Measurements from ENCODE around the gene EEF1AKMT2.

EEF1AKMT2 gene

GRCh38 chr10:124710266-124710881 lies 81.3 kb downstream of the EEF1AKMT2 start:
- H3K27ac ChIP-seq = no peak overlapping the region
- TF ChIP-seq ZFX (IDR thresholded peaks at IDR 0.05; ENCODE audit: borderline replicate concordance) (no peak), CTCF (IDR thresholded peaks at IDR 0.05) (no peak)

GRCh38 chr10:124709861-124710260 lies 81.8 kb downstream of the EEF1AKMT2 start:
- TF ChIP-seq ZFX (IDR thresholded peaks at IDR 0.05; ENCODE audit: borderline replicate concordance) = no peak
- no peak for TF ChIP-seq CTCF (IDR thresholded peaks at IDR 0.05)
- no peak overlapping the region for H3K27ac ChIP-seq

- TF ChIP-seq CTCF (IDR thresholded peaks at IDR 0.05) = no peak
- no peak for TF ChIP-seq ZFX (IDR thresholded peaks at IDR 0.05; ENCODE audit: borderline replicate concordance)
- H3K27ac ChIP-seq = no peak overlapping the region
Observed at GRCh38 chr10:124708922-124709520, 82.7 kb downstream of the EEF1AKMT2 start.

- TF ChIP-seq ZFX (IDR thresholded peaks at IDR 0.05; ENCODE audit: borderline replicate concordance) = no peak
- no peak for TF ChIP-seq CTCF (IDR thresholded peaks at IDR 0.05)
- H3K27ac ChIP-seq = no peak overlapping the region
Observed at GRCh38 chr10:124708246-124708779, 83.4 kb downstream of the EEF1AKMT2 start.
